CD4-positive, CD25-positive, alpha-beta regulatory T cell (primary cell): ENCODE data around the gene MECP2. TPM values are rescaled to one million over a fixed set of nuclear protein-coding genes. Genes with fewer than 3 reads are reported as not detected.

Source experiments
- ATAC-seq, 2 donors: fragments of 150-1000 bp; cut with Tn5 transposase; one replicate each; pipeline ENCODE4 v1.10.0; 2021; ENCODE audit warnings: low read depth in 2 of 2, moderate number of reproducible peaks in 2 of 2, moderate library complexity in 1 of 2
- DNase-seq, 3 donors: peaks; one replicate each; pipeline versions ENCODE4 v3.0.0 to v3.0.0-alpha.2; 2012 to 2022; ENCODE audit warnings: mixed read lengths in 1 of 3
- H3K27ac ChIP-seq: one replicate; pipeline ENCODE4 v1.7.0; 2013; ENCODE audit warnings: mild to moderate bottlenecking, low read length; ENCODE audit not compliant: insufficient read depth, poor library complexity, severe bottlenecking
- H3K27me3 ChIP-seq: one replicate; pipeline ENCODE4 v1.7.0; 2013; ENCODE audit warnings: low read length; ENCODE audit not compliant: control insufficient read depth, insufficient read depth
- H3K36me3 ChIP-seq: one replicate; pipeline ENCODE4 v1.7.0; 2013; ENCODE audit warnings: mild to moderate bottlenecking, low read length, moderate library complexity; ENCODE audit not compliant: control insufficient read depth, insufficient read depth
- H3K4me1 ChIP-seq: 2 replicates; pipeline ENCODE4 v1.7.0; 2013; ENCODE audit warnings: mild to moderate bottlenecking, low read length; ENCODE audit not compliant: insufficient read depth, control insufficient read depth, poor library complexity, severe bottlenecking
- H3K4me3 ChIP-seq: one replicate; pipeline ENCODE4 v1.7.0; 2013; ENCODE audit warnings: low read depth, mild to moderate bottlenecking, low read length, moderate library complexity
- H3K9me3 ChIP-seq, 2 experiments: 1 replicate in 1 of 2; 2 replicates in 1 of 2; pipeline ENCODE4 v1.7.0; 2013; ENCODE audit warnings: low read length in 2 of 2, mild to moderate bottlenecking in 1 of 2, moderate library complexity in 1 of 2; ENCODE audit not compliant: control insufficient read depth in 2 of 2
- H3K27ac Mint-ChIP-seq, 3 donors: one replicate each; pipeline ENCODE4 v1.8.0; 2020 to 2022; ENCODE audit warnings: mild to moderate bottlenecking in 3 of 3, mixed read lengths in 3 of 3, moderate library complexity in 2 of 3
- H3K27me3 Mint-ChIP-seq: one replicate; pipeline ENCODE4 v1.8.0; 2022; ENCODE audit warnings: mild to moderate bottlenecking, mixed read lengths
- H3K36me3 Mint-ChIP-seq: one replicate; pipeline ENCODE4 v1.8.0; 2020; ENCODE audit warnings: mixed read lengths
- H3K4me1 Mint-ChIP-seq, 4 donors: one replicate each; pipeline ENCODE4 v1.8.0; 2020 to 2022; ENCODE audit warnings: mixed read lengths in 4 of 4, mild to moderate bottlenecking in 1 of 4
- H3K4me3 Mint-ChIP-seq, 4 donors: one replicate each; pipeline ENCODE4 v1.8.0; 2020 to 2022; ENCODE audit warnings: mild to moderate bottlenecking in 4 of 4, mixed read lengths in 4 of 4, moderate library complexity in 3 of 4
- H3K9me3 Mint-ChIP-seq, 7 donors: one replicate each; pipeline ENCODE4 v1.8.0; 2020 to 2022; ENCODE audit warnings: mixed read lengths in 7 of 7, mild to moderate bottlenecking in 3 of 7, moderate library complexity in 2 of 7
- polyA plus RNA-seq, 4 donors: library from polyadenylated mRNA; unstranded; fragments of 300-500 nt; fragmentation: Illumina TruSeq; gene quantifications; one replicate each; pipeline ENCODE4 v1.2.3, GENCODE V29; 2021
- total RNA-seq: library from RNA; stranded (reverse); gene quantifications from one replicate; pipeline ENCODE4 v1.2.3, GENCODE V29; 2022

The MECP2 gene
- total and polyA plus RNA-seq, 5 donors from 2014 or later = 13.3 to 180 (median 16.9) TPM

DNA sequence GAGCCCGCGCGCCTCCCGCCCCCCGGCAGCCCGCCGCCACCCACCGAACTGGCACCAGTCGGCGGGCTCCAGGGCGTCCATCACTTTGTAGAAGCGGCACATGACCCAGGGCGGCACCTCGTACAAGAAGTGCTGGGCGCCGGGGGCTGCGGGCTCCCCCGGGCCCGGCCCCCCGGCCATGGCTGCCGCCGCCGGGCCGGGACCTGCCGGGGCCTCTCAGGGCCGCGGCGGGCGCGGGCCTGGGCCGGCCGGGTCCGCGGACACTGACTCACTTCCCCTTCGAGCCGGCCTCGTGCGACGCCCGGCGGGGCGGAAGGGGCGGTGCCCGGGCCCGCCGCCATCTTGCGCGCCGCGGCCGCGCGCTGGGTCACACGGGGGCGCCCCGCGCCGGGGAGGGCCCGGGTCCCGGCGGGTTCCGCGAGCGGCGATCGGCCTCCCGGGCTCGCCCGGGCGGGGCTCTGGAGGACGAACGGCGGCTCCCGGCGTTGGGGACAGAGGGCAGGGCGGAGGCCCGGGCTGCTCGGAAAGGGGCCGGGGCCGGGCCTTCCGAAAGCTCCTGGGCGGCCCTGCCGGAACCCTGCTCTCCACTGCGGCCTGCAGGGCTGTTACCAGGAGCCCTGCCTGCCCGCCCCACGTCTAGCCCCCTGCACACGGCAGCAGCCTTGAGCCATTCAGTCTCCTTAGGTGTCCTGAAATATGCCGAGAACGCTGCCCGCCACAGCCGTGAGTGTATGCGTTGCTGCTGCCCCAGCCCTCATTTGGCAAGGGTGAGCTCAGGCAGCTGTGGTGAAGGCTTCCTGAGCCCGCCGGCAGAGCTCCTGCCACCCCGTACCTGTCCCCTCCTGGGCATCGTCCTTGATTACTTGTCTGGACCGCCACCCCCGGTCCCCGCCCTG is 77.6 kb downstream of the MECP2 start, which contains the start of gene IRAK1:
Gene IRAK1, minus strand, starts transcription at position 270 of the 896 bp plus-strand sequence. Its CDS starts 90 bp downstream, at position 180.
- H3K4me3 ChIP-seq = peak within 1 kb of the TSS; percentile 55
- Mint-ChIP-seq H3K27me3 (no peaks in the 10 kb centered on the region), H3K27ac (peak within 1 kb of the TSS; percentile 90 to 96 (median 94)), H3K9me3 (no peaks in the 10 kb centered on the region), H3K4me3 (peak within 1 kb of the TSS; percentile 88 to 93 (median 90)), H3K4me1 (peaks cover 0 to 18% (median 3%) of the 10 kb centered on the region in 4 donors), H3K36me3 (peaks cover 4% of the 10 kb centered on the region)
- H3K4me1 ChIP-seq = peaks cover 21% of the 10 kb centered on the region
- no peaks in the 10 kb centered on the region for H3K36me3 ChIP-seq
- peak; percentile 80 to 81 for ATAC-seq
- peak within 1 kb of the TSS; percentile 78 for H3K27ac ChIP-seq
- DNase-seq = peak; percentile 49 to 58 (median 52)
- no peaks in the 10 kb centered on the region for H3K9me3 ChIP-seq
- H3K27me3 ChIP-seq = no peaks in the 10 kb centered on the region

DNA sequence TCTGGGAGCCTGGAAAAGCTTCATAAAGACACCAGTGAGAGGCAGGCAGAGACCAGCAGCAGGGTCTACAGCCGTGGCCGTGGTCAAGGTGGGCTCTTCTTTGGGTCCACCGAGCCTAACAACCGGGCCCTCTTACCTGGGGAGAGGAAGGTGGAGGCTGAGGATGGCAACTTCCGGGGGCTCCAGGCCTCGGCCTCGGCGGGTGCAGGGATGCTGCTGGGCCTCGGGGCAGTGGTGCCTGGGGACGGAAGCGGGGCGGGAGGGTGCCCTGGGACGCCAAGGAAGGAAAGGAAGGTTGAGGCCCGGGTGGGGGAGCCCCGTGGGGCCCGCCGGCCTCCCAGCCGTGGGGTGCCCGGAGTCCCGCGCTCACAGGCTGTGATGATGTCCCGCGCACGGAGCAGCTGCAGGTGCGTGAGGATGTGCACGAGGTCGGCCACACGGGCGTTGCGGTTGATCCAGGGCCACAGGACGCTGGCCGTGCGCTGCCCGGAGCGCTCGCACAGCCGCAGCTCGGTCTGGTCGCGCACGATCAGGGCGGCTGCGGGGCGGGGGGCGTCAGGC is 78.4 kb downstream of the MECP2 start:
- peaks cover 4% of the 10 kb centered on the region for H3K36me3 Mint-ChIP-seq
- H3K4me1 Mint-ChIP-seq = peaks cover 0 to 18% (median 3%) of the 10 kb centered on the region in 4 donors
- peaks cover 22% of the 10 kb centered on the region for H3K4me1 ChIP-seq
- H3K4me3 Mint-ChIP-seq = peak overlapping the region; percentile 83 to 93 (median 88)
- peak overlapping the region; percentile 55 for H3K27ac ChIP-seq
- H3K27me3 ChIP-seq = no peaks in the 10 kb centered on the region
- H3K9me3 ChIP-seq = no peaks in the 10 kb centered on the region
- DNase-seq = peak in 1 of 3 donors; percentile 51
- no peaks in the 10 kb centered on the region for H3K27me3 Mint-ChIP-seq
- H3K9me3 Mint-ChIP-seq = no peaks in the 10 kb centered on the region
- ATAC-seq = peak in 1 of 2 donors; percentile 3
- no peaks in the 10 kb centered on the region for H3K36me3 ChIP-seq
- peak overlapping the region; percentile 67 to 94 (median 79) for H3K27ac Mint-ChIP-seq
- H3K4me3 ChIP-seq = peak overlapping the region; percentile 19

DNA sequence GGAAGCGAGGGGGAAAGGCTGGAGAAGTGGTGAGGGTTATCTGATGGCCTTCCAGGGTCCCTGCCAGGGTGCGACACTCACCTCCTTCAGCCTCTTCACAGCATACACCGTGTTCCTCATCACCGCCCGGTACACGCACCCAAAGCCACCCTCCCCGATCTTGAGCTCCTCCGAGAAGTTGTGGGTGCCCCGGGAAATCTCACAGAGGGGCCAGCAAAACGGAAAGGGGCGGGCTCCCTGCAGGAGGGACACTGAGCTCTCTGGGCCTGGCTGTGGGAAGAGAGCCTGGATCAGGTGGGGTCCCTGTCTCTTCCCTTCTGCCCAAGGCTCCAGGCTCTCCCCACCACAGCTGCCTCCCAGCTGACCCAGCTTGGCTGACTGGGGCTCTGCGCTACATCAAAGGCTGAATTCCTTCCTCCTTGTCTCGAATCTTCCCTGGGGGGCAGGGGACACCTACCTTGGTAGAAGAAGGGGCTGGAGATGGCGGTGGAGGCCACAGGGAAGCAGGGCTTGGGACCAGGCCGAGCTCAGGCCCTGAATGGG is 78.9 kb downstream of the MECP2 start:
- no peaks in the 10 kb centered on the region for H3K27me3 Mint-ChIP-seq

DNA sequence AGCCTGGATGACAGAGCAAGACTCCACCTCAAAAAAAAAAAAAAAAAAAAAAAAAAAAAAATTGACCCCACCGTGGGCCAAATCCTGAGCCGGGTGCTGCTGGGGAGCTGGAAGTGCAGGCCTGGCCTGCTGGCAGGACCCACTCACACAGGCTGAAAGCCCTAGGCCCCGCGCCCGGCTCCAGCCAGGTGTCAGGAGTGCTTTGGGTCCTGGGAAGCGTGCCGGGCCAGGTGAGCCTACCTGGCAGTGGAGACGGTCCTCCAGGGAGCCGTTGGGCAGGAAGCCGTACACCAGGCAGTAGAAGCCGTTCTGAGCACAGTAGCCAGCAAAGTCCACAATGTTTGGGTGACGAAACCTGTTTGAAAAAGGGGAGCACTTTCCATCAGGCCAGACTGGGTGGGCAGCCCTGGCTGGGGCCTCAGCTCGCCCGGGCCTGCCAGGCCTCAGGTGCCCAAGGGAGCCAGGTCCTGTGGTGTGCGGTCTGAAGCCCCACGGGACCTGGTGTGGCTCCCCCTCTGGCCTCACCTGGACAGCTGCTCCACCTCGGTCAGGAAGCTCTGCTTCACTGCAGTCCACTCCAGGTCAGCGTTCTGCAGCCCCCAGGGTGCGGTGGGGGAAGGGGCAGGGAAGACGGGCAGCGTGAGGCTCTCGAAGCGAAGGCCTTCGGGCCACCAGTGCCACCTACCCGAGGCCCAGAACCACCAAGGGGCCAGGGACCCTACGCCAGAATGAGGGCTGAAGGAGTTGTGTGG is 79.6 kb downstream of the MECP2 start:
- no peaks in the 10 kb centered on the region for H3K36me3 ChIP-seq
- DNase-seq (no peak), ATAC-seq (no peak)
- Mint-ChIP-seq H3K4me1 (peaks cover 0 to 20% (median 8%) of the 10 kb centered on the region in 4 donors), H3K27me3 (no peaks in the 10 kb centered on the region), H3K36me3 (peaks cover 4% of the 10 kb centered on the region), H3K9me3 (no peaks in the 10 kb centered on the region), H3K4me3 (peak overlapping the region; percentile 43 to 89 (median 76)), H3K27ac (no peak overlapping the region)
- peaks cover 30% of the 10 kb centered on the region for H3K4me1 ChIP-seq
- H3K4me3 ChIP-seq = no peak overlapping the region
- H3K27me3 ChIP-seq = no peaks in the 10 kb centered on the region
- no peaks in the 10 kb centered on the region for H3K9me3 ChIP-seq
- peak overlapping the region; percentile 55 for H3K27ac ChIP-seq

More for the DNA sequence above, 78.9 kb downstream of the MECP2 start:
- Mint-ChIP-seq H3K4me3 (peak overlapping the region; percentile 83 to 93 (median 88)), H3K4me1 (peaks cover 0 to 20% (median 5%) of the 10 kb centered on the region in 4 donors), H3K9me3 (no peaks in the 10 kb centered on the region), H3K27ac (peak overlapping the region; percentile 67 to 94 (median 79)), H3K36me3 (peaks cover 4% of the 10 kb centered on the region)
- Histone ChIP-seq H3K36me3 (no peaks in the 10 kb centered on the region), H3K4me1 (peaks cover 26% of the 10 kb centered on the region), H3K4me3 (peak overlapping the region; percentile 19), H3K27ac (peak overlapping the region; percentile 55), H3K27me3 (no peaks in the 10 kb centered on the region), H3K9me3 (no peaks in the 10 kb centered on the region)
- ATAC-seq = no peak
- DNase-seq = no peak

- H3K9me3 Mint-ChIP-seq = no peaks in the 10 kb centered on the region
- no peaks in the 10 kb centered on the region for H3K9me3 ChIP-seq
- H3K4me1 Mint-ChIP-seq = peaks cover 0 to 20% (median 8%) of the 10 kb centered on the region in 4 donors
- peaks cover 30% of the 10 kb centered on the region for H3K4me1 ChIP-seq
- H3K36me3 ChIP-seq = no peaks in the 10 kb centered on the region
- H3K27me3 ChIP-seq = no peaks in the 10 kb centered on the region
- peaks cover 4% of the 10 kb centered on the region for H3K36me3 Mint-ChIP-seq
- no peak overlapping the region for H3K27ac ChIP-seq
- ATAC-seq (no peak), DNase-seq (no peak)
- no peak overlapping the region for H3K4me3 ChIP-seq
- no peak overlapping the region for H3K27ac Mint-ChIP-seq
- H3K27me3 Mint-ChIP-seq = no peaks in the 10 kb centered on the region
- no peak overlapping the region for H3K4me3 Mint-ChIP-seq
Observed at GRCh38 chrX:154016366-154017076, 81.0 kb downstream of the MECP2 start.

- Histone ChIP-seq H3K4me1 (peaks cover 24% of the 10 kb centered on the region), H3K9me3 (no peaks in the 10 kb centered on the region), H3K36me3 (no peaks in the 10 kb centered on the region), H3K27ac (no peak overlapping the region), H3K27me3 (no peaks in the 10 kb centered on the region), H3K4me3 (no peak overlapping the region)
- Mint-ChIP-seq H3K36me3 (peaks cover 4% of the 10 kb centered on the region), H3K27me3 (no peaks in the 10 kb centered on the region), H3K27ac (no peak overlapping the region), H3K9me3 (no peaks in the 10 kb centered on the region), H3K4me3 (no peak overlapping the region), H3K4me1 (peaks cover 0 to 18% (median 8%) of the 10 kb centered on the region in 4 donors)
- DNase-seq (no peak), ATAC-seq (no peak)
Observed at GRCh38 chrX:154015581-154016264, 81.8 kb downstream of the MECP2 start.
